ENCODE measurements around the gene SIGLEC7. TPM values are rescaled to one million over a fixed set of nuclear protein-coding genes. Genes with fewer than 3 reads are reported as not detected.
"Not testable (repeated sequence)": the region's sequence is repeated elsewhere in the genome, so short reads cannot be mapped to it uniquely, and the experiment has no call there.

The SIGLEC7 gene
- total RNA-seq, 1 experiment from 2014 or later, result not detected

DNA sequence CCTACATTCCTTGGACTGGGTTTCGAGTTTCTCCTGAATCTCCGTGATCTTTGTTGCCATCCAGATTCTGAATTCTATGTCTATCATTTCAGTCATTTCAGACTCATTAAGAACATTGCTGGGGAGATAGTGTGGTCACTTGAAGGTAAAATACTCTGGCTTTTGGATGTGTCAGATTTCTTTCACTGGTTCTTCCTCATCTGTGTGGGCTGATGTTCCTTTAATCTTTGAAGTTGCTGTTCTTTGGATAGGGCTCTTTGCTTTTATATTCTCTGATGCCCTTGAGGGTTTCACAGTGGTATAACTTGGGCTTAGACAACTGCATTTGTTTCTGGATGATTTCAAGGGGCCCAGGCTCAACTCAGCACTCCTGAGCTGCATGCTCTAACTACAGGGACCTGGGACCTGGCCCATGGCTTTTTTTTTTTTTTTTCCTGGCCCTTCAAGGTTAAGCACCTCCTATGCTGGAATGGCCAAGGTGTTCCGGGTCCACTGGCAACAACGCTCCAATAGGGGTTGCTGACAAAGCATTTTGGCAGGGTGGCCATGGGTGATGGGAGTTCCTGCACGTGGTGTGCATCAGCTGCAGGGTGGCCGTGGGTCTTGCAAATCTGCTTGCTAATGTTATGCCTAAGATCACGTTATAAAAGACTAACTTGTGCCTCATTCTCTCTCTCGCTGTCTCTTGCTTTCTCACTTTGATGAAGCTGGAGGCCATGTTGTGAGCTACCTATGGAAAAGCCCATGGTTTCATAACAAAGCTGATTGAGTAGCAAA lies 5.9 kb upstream of the SIGLEC7 start:
- in situ Hi-C loops (cut with HindIII; ENCODE audit: low sequenced_read_pairs), result no loop called here

GRCh38 chr19:51136851-51137551 lies 5.1 kb upstream of the SIGLEC7 start:
- in situ Hi-C loops (cut with HindIII; ENCODE audit: low sequenced_read_pairs), result no loop called here
- DNase-seq (ENCODE audit: low spot score), result no peak

More for the DNA sequence above, 5.9 kb upstream of the SIGLEC7 start:
- no peak for DNase-seq (ENCODE audit: low spot score)

GRCh38 chr19:51137792-51138425 lies 4.2 kb upstream of the SIGLEC7 start:
- in situ Hi-C loops (cut with HindIII; ENCODE audit: low sequenced_read_pairs), result no loop called here
- DNase-seq (ENCODE audit: low spot score), result no peak

- DNase-seq (ENCODE audit: low spot score), result no peak
- in situ Hi-C loops (cut with HindIII; ENCODE audit: low sequenced_read_pairs), result no loop called here
Observed at GRCh38 chr19:51138549-51138979, 3.5 kb upstream of the SIGLEC7 start.

- in situ Hi-C loops (cut with HindIII; ENCODE audit: low sequenced_read_pairs), result no loop called here
- DNase-seq (ENCODE audit: low spot score), result no peak
Observed at GRCh38 chr19:51139299-51140014, 2.6 kb upstream of the SIGLEC7 start.

DNA sequence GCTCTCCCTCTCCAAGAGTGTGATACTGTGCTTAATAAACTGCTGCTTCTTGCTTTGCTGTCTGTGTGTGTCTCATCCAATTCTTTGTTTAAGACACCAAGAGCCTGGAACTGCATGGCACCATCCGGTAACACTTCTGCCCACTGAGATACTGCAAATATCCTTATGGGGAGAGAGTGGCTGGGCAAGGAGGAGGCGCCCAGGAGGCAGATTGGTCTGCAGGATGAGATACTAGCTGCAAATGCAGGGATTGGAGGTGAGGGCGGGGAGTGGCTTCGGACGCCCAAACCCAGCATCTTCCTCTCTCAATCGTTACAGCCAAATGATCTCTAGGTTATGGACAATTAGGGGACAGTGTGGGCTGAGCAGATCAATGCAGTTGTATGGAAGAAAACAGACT lies 1.7 kb upstream of the SIGLEC7 start:
- no peak for DNase-seq (ENCODE audit: low spot score)
- in situ Hi-C loops (cut with HindIII; ENCODE audit: low sequenced_read_pairs), result no loop called here

DNA sequence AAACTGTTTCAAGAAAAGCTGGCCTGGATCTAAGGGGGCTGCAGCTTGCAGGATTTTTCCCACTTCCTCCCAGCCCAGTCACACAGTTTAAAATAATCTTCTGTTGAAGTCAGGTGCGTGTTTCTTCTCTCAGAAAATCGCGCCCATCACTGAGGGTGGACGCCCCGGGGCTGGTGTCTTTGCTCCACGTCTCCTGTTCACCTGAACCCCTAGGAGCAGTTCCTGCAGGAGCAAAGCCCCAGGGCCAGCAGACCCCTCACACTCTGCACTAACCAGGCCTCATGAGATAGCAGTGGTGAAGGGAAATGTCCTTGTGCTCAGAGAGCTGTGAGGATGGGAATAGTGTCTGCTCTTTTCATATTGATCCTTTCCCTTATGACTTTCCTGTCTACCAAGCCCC lies 920 bp upstream of the SIGLEC7 start:
- in situ Hi-C loops (cut with HindIII; ENCODE audit: low sequenced_read_pairs), result no loop called here
- no peak for DNase-seq (ENCODE audit: low spot score)

GRCh38 chr19:51142809-51143475 lies 841 bp downstream of the SIGLEC7 start:
- DNase-seq (ENCODE audit: low spot score); in situ Hi-C loops (cut with HindIII; ENCODE audit: low sequenced_read_pairs): not testable (repeated sequence)

- no peak for DNase-seq (ENCODE audit: low spot score)
- in situ Hi-C loops (cut with HindIII; ENCODE audit: low sequenced_read_pairs), result no loop called here
Observed at GRCh38 chr19:51143486-51143885, 1.4 kb downstream of the SIGLEC7 start.

DNA sequence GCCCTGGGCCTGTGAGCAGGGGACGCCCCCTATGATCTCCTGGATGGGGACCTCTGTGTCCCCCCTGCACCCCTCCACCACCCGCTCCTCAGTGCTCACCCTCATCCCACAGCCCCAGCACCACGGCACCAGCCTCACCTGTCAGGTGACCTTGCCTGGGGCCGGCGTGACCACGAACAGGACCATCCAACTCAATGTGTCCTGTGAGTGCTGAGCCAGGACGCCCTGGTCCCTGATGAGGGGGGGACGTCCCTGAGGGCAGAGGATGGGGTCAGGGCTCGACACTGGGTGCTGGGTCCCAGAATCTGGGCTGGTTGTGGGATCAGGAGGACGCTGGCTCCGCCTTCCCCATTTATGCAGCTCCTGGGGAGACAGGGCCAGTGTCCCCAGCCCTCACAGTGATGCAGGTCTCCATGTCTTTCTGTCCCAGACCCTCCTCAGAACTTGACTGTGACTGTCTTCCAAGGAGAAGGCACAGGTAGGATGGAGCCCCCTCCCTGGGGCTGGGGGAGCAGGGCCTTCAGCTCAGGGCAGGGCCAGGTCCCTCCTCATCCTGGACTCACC lies 2.5 kb downstream of the SIGLEC7 start:
- in situ Hi-C loops (cut with HindIII; ENCODE audit: low sequenced_read_pairs), result no loop called here
- no peak for DNase-seq (ENCODE audit: low spot score)

DNA sequence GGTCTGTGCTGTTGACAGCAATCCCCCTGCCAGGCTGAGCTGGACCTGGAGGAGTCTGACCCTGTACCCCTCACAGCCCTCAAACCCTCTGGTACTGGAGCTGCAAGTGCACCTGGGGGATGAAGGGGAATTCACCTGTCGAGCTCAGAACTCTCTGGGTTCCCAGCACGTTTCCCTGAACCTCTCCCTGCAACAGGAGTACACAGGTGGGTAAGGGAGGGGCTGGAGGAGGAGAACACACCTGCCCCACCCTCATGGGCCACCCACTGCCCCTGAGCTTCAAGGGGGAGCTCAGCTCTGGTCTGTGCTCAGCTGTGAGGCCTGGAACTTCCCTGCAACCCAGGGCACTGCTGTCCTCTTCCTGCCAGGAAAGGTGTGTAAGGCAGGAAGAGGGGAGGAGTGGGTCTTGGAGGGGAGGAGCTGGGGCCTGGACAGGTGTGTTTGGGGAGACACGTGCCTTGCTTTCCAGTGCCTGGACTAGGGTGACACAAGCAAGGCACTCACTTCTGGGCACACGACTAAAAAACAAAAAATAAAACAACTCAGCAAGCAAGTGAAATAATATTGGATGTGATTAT lies 3.9 kb downstream of the SIGLEC7 start:
- in situ Hi-C loops (cut with HindIII; ENCODE audit: low sequenced_read_pairs), result no loop called here
- DNase-seq (ENCODE audit: low spot score), result no peak

GRCh38 chr19:51146751-51147150 lies 4.7 kb downstream of the SIGLEC7 start:
- DNase-seq (ENCODE audit: low spot score), result no peak
- in situ Hi-C loops (cut with HindIII; ENCODE audit: low sequenced_read_pairs), result no loop called here

DNA sequence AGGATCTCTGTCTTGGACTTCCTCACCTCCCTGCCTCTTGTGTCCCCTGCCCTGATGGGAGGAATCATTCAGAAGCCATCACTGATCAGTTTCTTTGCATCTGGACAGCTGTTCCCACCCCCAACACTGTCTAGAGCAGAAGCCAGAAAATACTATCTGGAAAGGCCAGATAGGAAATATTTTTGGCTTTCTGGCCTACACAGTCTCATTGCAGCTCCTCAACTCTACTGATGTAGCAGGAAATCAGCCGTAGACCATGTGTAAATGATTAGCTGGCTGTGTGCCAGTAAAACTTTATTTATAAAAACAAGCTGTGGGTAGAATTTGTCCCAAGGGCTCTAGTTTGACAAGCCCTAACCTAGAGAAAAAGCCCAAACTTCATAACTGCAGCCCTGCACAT lies 5.6 kb downstream of the SIGLEC7 start:
- DNase-seq (ENCODE audit: low spot score), result no peak
- in situ Hi-C loops (cut with HindIII; ENCODE audit: low sequenced_read_pairs), result no loop called here

DNA sequence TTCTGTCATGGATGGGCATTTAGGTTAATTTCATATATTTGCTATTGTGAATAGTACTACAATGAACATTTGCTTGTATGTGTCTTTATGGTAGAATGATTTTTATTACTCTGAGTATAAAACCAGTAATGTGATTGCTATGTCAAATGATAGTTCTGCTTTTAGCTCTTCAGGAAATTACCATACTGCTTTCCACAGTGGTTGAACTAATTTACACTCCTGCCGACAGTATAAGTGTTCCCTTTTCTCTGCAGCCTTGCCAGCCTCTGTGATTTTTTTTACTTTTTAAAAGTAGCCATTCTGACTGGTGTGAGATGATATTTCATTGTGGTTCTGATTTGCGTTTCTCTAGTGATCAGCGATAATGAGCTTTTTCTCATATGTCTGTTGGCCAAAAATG lies 6.5 kb downstream of the SIGLEC7 start:
- in situ Hi-C loops (cut with HindIII; ENCODE audit: low sequenced_read_pairs), result no loop called here
- no peak for DNase-seq (ENCODE audit: low spot score)

- no peak for DNase-seq (ENCODE audit: low spot score)
- in situ Hi-C loops (cut with HindIII; ENCODE audit: low sequenced_read_pairs), result no loop called here
Observed at GRCh38 chr19:51150627-51151026, 8.5 kb downstream of the SIGLEC7 start.

DNA sequence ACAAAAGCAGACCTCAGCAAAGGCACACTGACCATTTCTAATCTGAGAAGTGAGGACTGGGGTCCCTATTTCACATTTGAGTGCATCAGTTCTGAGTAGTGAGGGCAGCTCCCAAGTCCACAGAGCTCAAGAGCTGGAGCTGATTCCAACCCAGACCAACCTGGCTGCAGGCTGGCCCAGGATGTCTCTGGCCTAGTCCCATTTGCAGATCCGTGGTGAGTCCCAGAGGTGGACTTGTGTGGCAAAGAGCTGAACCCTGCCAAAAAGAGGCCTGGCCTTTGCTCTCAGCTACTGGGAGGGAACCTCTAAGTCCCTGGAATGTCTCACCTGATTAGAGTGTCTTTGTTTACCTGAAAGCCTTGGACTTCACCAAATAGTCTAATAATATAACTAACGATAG lies 14.6 kb downstream of the SIGLEC7 start:
- in situ Hi-C loops (cut with HindIII; ENCODE audit: low sequenced_read_pairs), result no loop called here
- no peak for DNase-seq (ENCODE audit: low spot score)

- in situ Hi-C loops (cut with HindIII; ENCODE audit: low sequenced_read_pairs), result no loop called here
- DNase-seq (ENCODE audit: low spot score), result peak; percentile 36
Observed at GRCh38 chr19:51157265-51157664, 15.2 kb downstream of the SIGLEC7 start.

DNA sequence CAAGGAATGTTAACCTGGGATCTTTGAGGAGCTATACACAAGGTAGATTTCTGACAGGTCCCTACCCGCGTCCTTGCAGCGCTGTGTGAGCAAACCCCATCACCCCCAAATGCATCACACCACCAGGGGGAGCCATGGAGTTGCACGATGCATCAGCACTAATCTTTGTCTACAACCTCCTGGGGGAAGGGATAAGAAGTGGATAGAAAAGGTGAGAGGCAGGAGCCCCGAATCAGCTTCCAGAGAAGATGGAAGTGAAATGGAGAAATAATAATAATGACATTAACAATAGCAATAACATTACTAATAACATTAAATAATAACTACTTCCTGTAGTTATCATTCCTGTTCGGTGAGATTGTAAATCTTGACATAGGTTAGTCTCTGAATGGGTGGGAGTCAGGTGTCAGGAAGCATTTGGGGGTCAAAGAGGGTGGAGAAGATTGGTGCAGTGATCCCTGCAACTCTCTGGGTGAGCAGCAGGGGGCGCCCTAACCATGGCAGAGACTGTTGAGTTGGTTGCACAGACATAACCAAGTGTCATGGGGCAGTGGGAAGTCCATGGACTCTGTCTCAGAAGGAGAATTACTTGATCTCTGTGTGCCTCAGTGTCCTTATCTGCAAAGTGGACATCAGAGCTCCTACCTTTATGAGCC lies 16.5 kb downstream of the SIGLEC7 start:
- DNase-seq (ENCODE audit: low spot score), result peak; percentile 36
- in situ Hi-C loops (cut with HindIII; ENCODE audit: low sequenced_read_pairs), result no loop called here

Data from G401 (cell line).